ENCODE data around the gene EEFSEC. TPM values are rescaled to one million over a fixed set of nuclear protein-coding genes. Genes with fewer than 3 reads are reported as not detected.
A peak's percentile ranks its signal among the peaks of the same experiment; 100 is the strongest.

Gene EEFSEC
- total RNA-seq, 4 donors from 2014 or later, result 25.1 to 43.5 (median 29.5) TPM

DNA sequence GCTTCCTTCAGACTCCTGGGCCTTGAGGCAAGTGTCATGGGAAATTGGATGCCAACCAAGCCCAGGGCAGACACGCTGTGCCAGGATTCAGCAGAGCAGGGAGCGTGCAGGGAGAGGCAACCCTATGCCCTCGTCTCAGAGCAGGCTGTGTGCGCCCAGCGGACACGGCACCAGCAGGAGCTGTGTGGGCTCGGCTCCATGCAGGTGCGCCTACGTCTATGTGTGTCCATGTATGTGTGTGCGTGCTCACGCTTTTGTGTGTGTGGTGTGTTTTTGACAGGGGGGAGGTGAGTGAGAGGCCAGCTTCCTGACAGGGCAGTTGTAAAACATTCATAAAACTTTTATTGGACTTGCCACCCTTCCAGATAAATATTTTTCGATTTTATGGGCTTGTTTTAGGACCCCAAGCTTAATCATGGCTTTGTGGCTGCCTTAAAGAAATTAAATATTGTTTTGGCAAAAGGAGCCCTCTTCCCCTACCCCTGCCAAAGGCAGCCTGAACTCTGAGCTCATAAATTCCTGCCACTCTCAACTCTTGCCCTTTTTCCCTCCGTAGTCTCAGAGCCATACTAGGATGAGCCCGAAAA, 229.0 kb downstream of the EEFSEC start:
- 55 to 56% methylated on average over 11 to 13 of the region's 14 CpGs for WGBS, 2 donors
- TF ChIP-seq POLR2A (IDR thresholded peaks at IDR 0.05) (no peak), EP300 (IDR thresholded peaks at IDR 0.05) (no peak)
- TF ChIP-seq, protein P1, sequence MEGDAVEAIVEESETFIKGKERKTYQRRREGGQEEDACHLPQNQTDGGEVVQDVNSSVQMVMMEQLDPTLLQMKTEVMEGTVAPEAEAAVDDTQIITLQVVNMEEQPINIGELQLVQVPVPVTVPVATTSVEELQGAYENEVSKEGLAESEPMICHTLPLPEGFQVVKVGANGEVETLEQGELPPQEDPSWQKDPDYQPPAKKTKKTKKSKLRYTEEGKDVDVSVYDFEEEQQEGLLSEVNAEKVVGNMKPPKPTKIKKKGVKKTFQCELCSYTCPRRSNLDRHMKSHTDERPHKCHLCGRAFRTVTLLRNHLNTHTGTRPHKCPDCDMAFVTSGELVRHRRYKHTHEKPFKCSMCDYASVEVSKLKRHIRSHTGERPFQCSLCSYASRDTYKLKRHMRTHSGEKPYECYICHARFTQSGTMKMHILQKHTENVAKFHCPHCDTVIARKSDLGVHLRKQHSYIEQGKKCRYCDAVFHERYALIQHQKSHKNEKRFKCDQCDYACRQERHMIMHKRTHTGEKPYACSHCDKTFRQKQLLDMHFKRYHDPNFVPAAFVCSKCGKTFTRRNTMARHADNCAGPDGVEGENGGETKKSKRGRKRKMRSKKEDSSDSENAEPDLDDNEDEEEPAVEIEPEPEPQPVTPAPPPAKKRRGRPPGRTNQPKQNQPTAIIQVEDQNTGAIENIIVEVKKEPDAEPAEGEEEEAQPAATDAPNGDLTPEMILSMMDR (IDR thresholded peaks at IDR 0.05), result no peak
- Histone ChIP-seq H3K27ac (no peak overlapping the region), H3K9me3 (no peaks in the 10 kb centered on the region), H3K4me1 (peaks cover 0 to 70% (median 7%) of the 10 kb centered on the region in 4 donors), H3K27me3 (no peaks in the 10 kb centered on the region), H3K36me3 (no peaks in the 10 kb centered on the region), H3K4me3 (no peak overlapping the region)
- DNase-seq (ENCODE audit: low spot score in 2 of 2), result no peak

- TF ChIP-seq, protein P1 (IDR thresholded peaks at IDR 0.05), result no peak
- TF ChIP-seq EP300 (IDR thresholded peaks at IDR 0.05) (no peak), POLR2A (IDR thresholded peaks at IDR 0.05) (no peak)
- Histone ChIP-seq H3K4me3 (no peak overlapping the region), H3K9me3 (no peaks in the 10 kb centered on the region), H3K27me3 (no peaks in the 10 kb centered on the region), H3K36me3 (no peaks in the 10 kb centered on the region), H3K4me1 (peaks cover 0 to 59% (median 4%) of the 10 kb centered on the region in 4 donors), H3K27ac (no peak overlapping the region)
- peak in 1 of 2 donors; percentile 19 for DNase-seq (ENCODE audit: low spot score in 2 of 2)
- WGBS, 2 donors, result 76 to 82% methylated on average over 11 of the region's 11 CpGs
Observed at GRCh38 chr3:128383316-128384235, 230.3 kb downstream of the EEFSEC start.

DNA sequence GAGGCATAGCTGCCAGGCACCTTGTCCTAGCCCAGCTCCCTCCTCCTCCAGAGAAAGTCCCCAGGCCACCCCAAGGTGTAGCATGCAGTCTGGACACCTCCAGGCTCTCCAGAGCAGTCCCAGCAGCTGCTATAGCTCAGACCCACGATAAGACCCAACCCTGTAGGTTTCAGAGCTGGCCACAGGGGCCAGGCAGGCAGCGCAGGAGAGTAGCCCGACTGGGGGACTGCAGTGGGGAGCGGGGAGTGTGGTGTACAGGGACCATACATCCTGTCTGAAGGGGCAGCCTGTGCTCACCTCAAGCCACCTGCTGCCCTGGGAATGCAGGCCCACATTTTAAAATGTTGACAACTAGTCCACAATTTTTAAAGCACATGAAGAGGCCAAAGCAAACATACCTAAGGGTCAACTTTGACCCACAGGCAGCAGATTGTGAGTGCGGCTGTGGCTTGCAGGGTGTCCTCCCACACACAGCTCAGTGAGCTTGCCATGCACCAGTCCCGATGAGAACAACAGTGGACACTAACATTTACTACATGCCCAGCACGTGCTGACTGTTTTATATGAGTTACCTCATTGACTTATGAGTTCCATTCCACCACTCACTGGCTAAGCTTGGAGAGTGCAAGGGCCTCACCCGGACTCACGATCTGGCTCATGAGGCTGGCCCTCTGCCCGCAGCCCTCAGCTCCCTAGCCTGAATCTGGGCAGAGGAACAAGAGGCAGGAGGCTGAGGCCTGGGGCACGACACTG, 232.0 kb downstream of the EEFSEC start:
- Histone ChIP-seq H3K27ac (peak overlapping the region in 1 of 4 donors; percentile 31), H3K9me3 (no peaks in the 10 kb centered on the region), H3K4me3 (no peak overlapping the region), H3K27me3 (no peaks in the 10 kb centered on the region), H3K4me1 (peaks cover 0 to 54% (median 4%) of the 10 kb centered on the region in 4 donors), H3K36me3 (peaks cover 0 to under 1% (median 0%) of the 10 kb centered on the region in 3 donors)
- WGBS, 2 donors, result 46 to 58% methylated on average over 11 of the region's 11 CpGs
- TF ChIP-seq POLR2A (IDR thresholded peaks at IDR 0.05) (no peak), EP300 (IDR thresholded peaks at IDR 0.05) (peak in 1 of 2 donors; percentile 24)
- peak; percentile 40 to 50 for DNase-seq (ENCODE audit: low spot score in 2 of 2)

DNA sequence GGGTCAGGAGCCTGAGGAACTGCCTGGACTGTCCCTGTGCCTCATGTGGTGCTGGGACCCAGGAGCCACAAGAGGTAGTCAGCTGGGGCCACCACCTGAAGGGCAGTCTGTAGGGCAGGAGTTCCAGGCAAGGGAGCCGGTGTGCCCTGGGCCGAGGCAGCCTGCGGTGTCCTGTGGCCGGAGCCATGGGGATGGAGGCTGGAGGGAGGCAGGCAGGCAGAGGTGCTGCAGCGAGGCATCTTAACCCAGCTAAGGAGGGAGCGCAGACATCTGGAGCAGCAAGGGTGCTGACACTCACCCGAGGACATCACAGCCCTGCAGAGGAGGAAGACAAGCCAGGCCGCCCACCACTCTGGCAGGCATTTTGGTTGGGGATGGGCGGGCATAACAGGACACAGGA, 235.7 kb downstream of the EEFSEC start:
- DNase-seq (ENCODE audit: low spot score in 2 of 2), result no peak
- Histone ChIP-seq H3K27ac (no peak overlapping the region), H3K36me3 (peaks cover 0 to 12% (median 0%) of the 10 kb centered on the region in 3 donors), H3K4me1 (peaks cover 0 to 30% (median 0%) of the 10 kb centered on the region in 4 donors), H3K9me3 (no peaks in the 10 kb centered on the region), H3K4me3 (no peak overlapping the region), H3K27me3 (no peaks in the 10 kb centered on the region)
- TF ChIP-seq EP300 (IDR thresholded peaks at IDR 0.05), result no peak
- TF ChIP-seq, protein P1 (IDR thresholded peaks at IDR 0.05), result no peak
- TF ChIP-seq POLR2A (IDR thresholded peaks at IDR 0.05), result no peak
- 91 to 96% methylated on average over 8 to 9 of the region's 9 CpGs for WGBS, 2 donors

GRCh38 chr3:128390867-128391266, 237.6 kb downstream of the EEFSEC start:
- H3K4me1 ChIP-seq, result peaks cover 0 to 28% (median 6%) of the 10 kb centered on the region in 4 donors
- peaks cover 0 to 12% (median 0%) of the 10 kb centered on the region in 3 donors for H3K36me3 ChIP-seq
- no peaks in the 10 kb centered on the region for H3K9me3 ChIP-seq
- TF ChIP-seq POLR2A (IDR thresholded peaks at IDR 0.05), result no peak
- H3K27ac ChIP-seq, result no peak overlapping the region
- WGBS, 2 donors, result 91 to 94% methylated on average over 9 of the region's 9 CpGs
- no peak for DNase-seq (ENCODE audit: low spot score in 2 of 2)
- no peaks in the 10 kb centered on the region for H3K27me3 ChIP-seq
- H3K4me3 ChIP-seq, result no peak overlapping the region
